H1 (cell line): ENCODE measurements around the gene R3HDM2. TPM values are rescaled to one million over a fixed set of nuclear protein-coding genes. Genes with fewer than 3 reads are reported as not detected.

ENCODE experiments used
- CTCF ChIA-PET: fragments of 300-600 bp; sonication (Branson Sonifier 250); formaldehyde crosslinking; loops from one replicate; lab custom pipeline; 2021; ENCODE audit not compliant: partially characterized antibody; lab: Charles Lee
- POLR2A ChIA-PET: fragments of 300-600 bp; sonication (Branson Sonifier 250); formaldehyde crosslinking; loops from one replicate; lab custom pipeline; 2021; ENCODE audit warnings: inconsistent platforms; ENCODE audit not compliant: partially characterized antibody; lab: Charles Lee
- DNase-seq, 2 experiments: peaks; one replicate each; pipeline versions ENCODE4 v3.0.0 to v3.0.0-alpha.2; 2010 to 2022; ENCODE audit warnings: low spot score in 2 of 2, low read depth in 1 of 2, mixed read lengths in 1 of 2
- FAIRE-seq: peaks from 2 replicates; lab custom pipeline; 2011; peaks lifted over from hg19 to GRCh38; lab: Jason Lieb, UNC
- H2AFZ ChIP-seq: 2 replicates; pipeline ENCODE4 v1.8.1; 2012; ENCODE audit warnings: low read length, inconsistent platforms
- H2AK5ac ChIP-seq: 2 replicates; pipeline ENCODE4 v1.6.1; 2013; ENCODE audit warnings: low read depth, low read length
- H2BK120ac ChIP-seq: replicated peaks from 2 replicates; pipeline ENCODE3; 2013; ENCODE audit warnings: low read depth, low read length, inconsistent platforms
- H2BK12ac ChIP-seq: 2 replicates; pipeline ENCODE4 v1.6.1; 2013; ENCODE audit warnings: low read depth, low read length
- H2BK15ac ChIP-seq: 2 replicates; pipeline ENCODE4 v1.6.1; 2013; ENCODE audit warnings: low read length
- H2BK20ac ChIP-seq: 2 replicates; pipeline ENCODE4 v1.6.1; 2013; ENCODE audit warnings: low read length
- H2BK5ac ChIP-seq: 2 replicates; pipeline ENCODE4 v1.6.1; 2013; ENCODE audit warnings: low read depth, low read length
- H3K14ac ChIP-seq: 2 replicates; pipeline ENCODE4 v1.6.1; 2013; ENCODE audit warnings: inconsistent platforms; ENCODE audit not compliant: insufficient read length
- H3K18ac ChIP-seq: 2 replicates; pipeline ENCODE4 v1.6.1; 2013; ENCODE audit warnings: low read length; ENCODE audit errors: extremely low read depth
- H3K23ac ChIP-seq: 2 replicates; pipeline ENCODE4 v1.6.1; 2013; ENCODE audit warnings: inconsistent platforms; ENCODE audit not compliant: insufficient read length
- H3K23me2 ChIP-seq: 2 replicates; pipeline ENCODE4 v1.6.1; 2013; ENCODE audit warnings: low read depth, low read length
- H3K27ac ChIP-seq: 2 replicates; pipeline ENCODE4 v1.6.1; 2011; ENCODE audit warnings: low read depth, low read length, inconsistent platforms
- H3K27me3 ChIP-seq, 4 experiments: replicated peaks in 1 of 4; 1 replicate in 1 of 4; 2 replicates in 3 of 4; pipeline versions ENCODE4 v1.6.1 to v1.8.1; 2011 to 2013; ENCODE audit warnings: low read length in 3 of 4, mild to moderate bottlenecking in 3 of 4, inconsistent platforms in 2 of 4, mixed read lengths in 2 of 4, moderate library complexity in 1 of 4; ENCODE audit not compliant: control insufficient read depth in 3 of 4, insufficient read depth in 3 of 4; ENCODE audit errors: extremely low read depth in 1 of 4
- H3K36me3 ChIP-seq, 4 experiments: 2 replicates each; pipeline versions ENCODE4 v1.6.1 to v1.8.1; 2011 to 2013; ENCODE audit warnings: mild to moderate bottlenecking in 4 of 4, low read length in 3 of 4, moderate library complexity in 2 of 4, control low read depth in 1 of 4, inconsistent platforms in 1 of 4; ENCODE audit not compliant: insufficient read depth in 4 of 4, control insufficient read depth in 2 of 4
- H3K4ac ChIP-seq: replicated peaks from 2 replicates; pipeline ENCODE3; 2013; ENCODE audit warnings: low read length, low read depth, mixed read lengths, inconsistent platforms; ENCODE audit not compliant: insufficient read length
- H3K4me1 ChIP-seq, 4 experiments: replicated peaks in 1 of 4; 1 replicate in 1 of 4; 2 replicates in 3 of 4; pipeline versions ENCODE4 v1.6.1 to v1.8.1; 2011 to 2013; ENCODE audit warnings: low read length in 3 of 4, inconsistent platforms in 2 of 4, mixed read lengths in 1 of 4; ENCODE audit not compliant: insufficient read depth in 4 of 4, control insufficient read depth in 3 of 4
- H3K4me2 ChIP-seq, 2 experiments: 2 replicates each; pipeline versions ENCODE4 v1.6.1 to v1.8.1; 2011 to 2013; ENCODE audit warnings: low read depth in 2 of 2, low read length in 2 of 2, control low read depth in 1 of 2, inconsistent platforms in 1 of 2, mild to moderate bottlenecking in 1 of 2; ENCODE audit not compliant: insufficient read depth in 1 of 2
- H3K4me3 ChIP-seq, 4 experiments: fragments of 200-600, 300-600 bp in 1 of 4; sonication (generic), shearing (Covaris generic), sonication (Bioruptor Twin) in 1 of 4; 2 replicates each; pipeline versions ENCODE4 v1.5.1 to v1.8.1; 2011 to 2016; ENCODE audit warnings: low read length in 4 of 4, low read depth in 3 of 4, control low read depth in 2 of 4, inconsistent platforms in 2 of 4, mild to moderate bottlenecking in 2 of 4, mixed read lengths in 1 of 4, moderate library complexity in 1 of 4; ENCODE audit not compliant: insufficient read depth in 2 of 4; ENCODE audit errors: extremely low read depth in 1 of 4
- H3K56ac ChIP-seq: replicated peaks from 2 replicates; pipeline ENCODE3; 2013; ENCODE audit warnings: low read depth, mild to moderate bottlenecking, mixed read lengths, low read length, inconsistent platforms; ENCODE audit not compliant: insufficient read length
- H3K79me1 ChIP-seq: 2 replicates; pipeline ENCODE4 v1.6.1; 2013; ENCODE audit warnings: low read depth, low read length, control low read depth
- H3K79me2 ChIP-seq, 2 experiments: 2 replicates each; pipeline versions ENCODE4 v1.6.1 to v1.8.1; 2012 to 2013; ENCODE audit warnings: low read length in 2 of 2, mild to moderate bottlenecking in 2 of 2, inconsistent platforms in 1 of 2; ENCODE audit not compliant: insufficient read depth in 2 of 2, control insufficient read depth in 1 of 2
- H3K9ac ChIP-seq, 4 experiments: replicated peaks in 1 of 4; 1 replicate in 1 of 4; 2 replicates in 3 of 4; pipeline versions ENCODE4 v1.6.1 to v1.8.1; 2011 to 2013; ENCODE audit warnings: low read depth in 3 of 4, low read length in 3 of 4, control low read depth in 2 of 4, mild to moderate bottlenecking in 2 of 4, moderate library complexity in 2 of 4, inconsistent platforms in 1 of 4; ENCODE audit errors: extremely low read depth in 1 of 4
- H3K9me3 ChIP-seq, 2 experiments: 2 replicates each; pipeline versions ENCODE4 v1.6.1 to v1.8.1; 2012 to 2013; ENCODE audit warnings: mild to moderate bottlenecking in 2 of 2, moderate library complexity in 2 of 2, control low read depth in 1 of 2, inconsistent platforms in 1 of 2, low read depth in 1 of 2, low read length in 1 of 2, mixed read lengths in 1 of 2; ENCODE audit not compliant: insufficient read depth in 2 of 2
- H4K20me1 ChIP-seq, 2 experiments: replicated peaks in 1 of 2; 2 replicates each; pipeline versions ENCODE3 to v1.8.1; 2011 to 2013; ENCODE audit warnings: inconsistent platforms in 2 of 2, low read length in 2 of 2, mild to moderate bottlenecking in 1 of 2; ENCODE audit not compliant: insufficient read depth in 2 of 2, control insufficient read depth in 1 of 2
- H4K5ac ChIP-seq: 2 replicates; pipeline ENCODE4 v1.6.1; 2013; ENCODE audit warnings: low read length, low read depth, mixed read lengths, inconsistent platforms; ENCODE audit not compliant: insufficient read length
- H4K8ac ChIP-seq: 2 replicates; pipeline ENCODE4 v1.8.0; 2013; ENCODE audit warnings: mild to moderate bottlenecking, moderate library complexity, low read length, inconsistent platforms; ENCODE audit not compliant: insufficient read depth; ENCODE audit errors: extremely low read depth
- H4K91ac ChIP-seq: replicated peaks from 2 replicates; pipeline ENCODE3; 2013; ENCODE audit warnings: low read length, mixed read lengths, inconsistent platforms; ENCODE audit not compliant: insufficient read length
- CBX8 ChIP-seq: fragments of 300-800, 300-1000 bp; sonication (generic); IDR thresholded peaks from 2 replicates; pipeline ENCODE4 v1.7.1; 2016; ENCODE audit warnings: low read depth, low read length, borderline replicate concordance
- MAX ChIP-seq: IDR thresholded peaks from 2 replicates; pipeline ENCODE4 v1.6.1; 2012; ENCODE audit warnings: inconsistent platforms
- SIRT6 ChIP-seq: IDR thresholded peaks from one replicate; pipeline ENCODE4 v1.7.1; 2012; ENCODE audit warnings: low read length, inconsistent platforms
- YY1 ChIP-seq: IDR thresholded peaks from 2 replicates; pipeline ENCODE4 v1.6.1; 2011; ENCODE audit warnings: low read depth, mild to moderate bottlenecking, low read length
- WGBS, 2 experiments: shearing (Covaris generic) in 1 of 2; methylation state at CpG; one replicate each; pipeline versions ENCODE4 v1.1.6 to v1.1.7; 2013 to 2015; ENCODE audit warnings: low lambda C conversion rate in 2 of 2, mixed read lengths in 2 of 2, inconsistent platforms in 1 of 2, low coverage in 1 of 2, missing lambda C conversion rate in 1 of 2; ENCODE audit not compliant: insufficient replicate concordance in 2 of 2, insufficient coverage in 1 of 2, insufficient read length in 1 of 2; ENCODE audit errors: extremely low coverage in 1 of 2, missing lambda C conversion rate in 1 of 2; 5-methylcytosine and 5-hydroxymethylcytosine counted together
- polyA plus RNA-seq, 7 experiments: library from polyadenylated mRNA; depleted of rRNA in 3 of 7; stranded (reverse) in 5 of 7; unstranded in 2 of 7; fragments of >200 nt in 5 of 7; fragments of 200-250 nt in 2 of 7; gene quantifications; 1 replicate in 5 of 7; 2 replicates in 1 of 7; 4 replicates in 1 of 7; pipeline versions ENCODE4 v1.2.1 to v1.2.3, GENCODE V29; 2011 to 2013; ENCODE audit warnings: missing spikeins in 2 of 7, mixed read lengths in 2 of 7
- total RNA-seq: library from RNA; stranded (reverse); fragmentation: NEBNext Ultra II Directional; extraction: Animal tissue kit (Norgen Biotek cat#: 25700); gene quantifications from 2 replicates; pipeline ENCODE4 v1.2.1, GENCODE V29; 2021

R3HDM2 gene
- total and polyA plus RNA-seq, 2 of the 8 experiments (the other 6 are each of a cell fraction or from before 2014, with no cell fraction given) = 25.6 to 27.0 TPM

DNA sequence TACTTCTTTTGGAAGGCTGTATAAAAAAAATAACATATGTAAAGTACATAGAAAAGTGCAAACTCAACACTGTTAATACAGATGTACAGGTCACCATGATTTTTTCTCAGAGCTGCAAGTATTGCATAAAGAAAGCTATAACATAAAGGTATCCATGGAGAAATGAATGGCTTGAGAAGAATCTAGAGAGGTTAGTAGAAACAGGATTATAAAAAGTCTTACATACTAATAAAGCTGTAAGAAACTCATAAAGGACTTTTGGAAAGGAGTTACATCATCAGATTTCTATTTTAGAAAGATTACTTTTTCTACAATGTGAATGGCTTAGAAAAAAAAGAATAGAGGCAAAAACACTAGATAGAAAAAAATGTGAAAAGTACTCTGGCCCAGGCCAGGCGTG is 46.4 kb downstream of the R3HDM2 start:
- Histone ChIP-seq H3K56ac (no peak overlapping the region), H3K27ac (no peak overlapping the region), H3K27me3 (no peaks in the 10 kb centered on the region), H3K9ac (no peak overlapping the region), H4K8ac (no peak overlapping the region), H2AFZ (no peak overlapping the region), H3K4me3 (no peak overlapping the region), H2BK20ac (no peak overlapping the region), H4K91ac (no peak overlapping the region), H3K23me2 (no peaks in the 10 kb centered on the region), H2BK12ac (no peak overlapping the region), H3K79me2 (no peaks in the 10 kb centered on the region), H4K20me1 (no peaks in the 10 kb centered on the region), H3K4me2 (no peak overlapping the region), H2BK15ac (no peak overlapping the region), H3K4ac (no peak overlapping the region), H3K4me1 (no peaks in the 10 kb centered on the region), H2BK5ac (no peak overlapping the region), H2AK5ac (no peak overlapping the region), H3K18ac (no peak overlapping the region), H3K14ac (no peak overlapping the region), H2BK120ac (no peak overlapping the region), H4K5ac (no peak overlapping the region), H3K79me1 (no peaks in the 10 kb centered on the region), H3K36me3 (no peaks in the 10 kb centered on the region), H3K9me3 (no peaks in the 10 kb centered on the region), H3K23ac (no peak overlapping the region)
- ChIA-PET CTCF (interaction anchor here (0.7 to 2.0 kb wide), 3 partner anchors 69 to 320 kb away, joined by 3 to 9 read pairs (median 7); partner anchors contain the start of gene INHBE), POLR2A (no interaction called here)
- WGBS, 2 experiments = 100% methylated on average over 1 of the region's 1 CpG; no CpG with 5 or more reads in 1 of the 2 experiments
- FAIRE-seq (no peak), DNase-seq (no peak)
- TF ChIP-seq CBX8 = no peak
- no peak for TF ChIP-seq SIRT6
- no peak for TF ChIP-seq YY1
- no peak for TF ChIP-seq MAX
